GM19099 (cell line): ENCODE measurements around the gene DYSF.

Experiments
- POLR2A ChIP-seq: IDR thresholded peaks from 3 replicates; pipeline ENCODE4 v1.6.1; 2011; ENCODE audit warnings: low read depth; ENCODE audit not compliant: insufficient read length; ENCODE audit errors: extremely low read depth

The DYSF gene

DNA sequence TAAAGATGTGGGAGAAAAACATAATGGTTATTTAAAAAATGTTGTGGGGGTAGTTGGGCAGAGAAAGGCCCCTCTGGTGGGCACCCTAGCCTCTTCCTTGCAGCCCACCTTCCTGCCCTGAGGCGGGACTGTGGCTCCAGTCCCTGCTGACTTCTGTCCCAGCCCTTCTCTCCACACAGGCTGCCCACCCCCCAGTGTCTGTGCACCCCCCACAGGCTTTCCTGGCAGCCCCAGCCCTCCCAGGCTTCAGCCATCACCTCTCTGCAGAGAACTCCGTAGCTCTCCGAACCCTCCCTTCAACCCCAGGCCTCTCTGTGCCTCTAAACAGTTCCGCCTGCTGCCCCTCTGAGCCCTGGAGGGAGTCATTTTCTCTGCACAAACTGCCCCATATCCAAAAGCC, 75.4 kb downstream of the DYSF start:
- no peak for TF ChIP-seq POLR2A

DNA sequence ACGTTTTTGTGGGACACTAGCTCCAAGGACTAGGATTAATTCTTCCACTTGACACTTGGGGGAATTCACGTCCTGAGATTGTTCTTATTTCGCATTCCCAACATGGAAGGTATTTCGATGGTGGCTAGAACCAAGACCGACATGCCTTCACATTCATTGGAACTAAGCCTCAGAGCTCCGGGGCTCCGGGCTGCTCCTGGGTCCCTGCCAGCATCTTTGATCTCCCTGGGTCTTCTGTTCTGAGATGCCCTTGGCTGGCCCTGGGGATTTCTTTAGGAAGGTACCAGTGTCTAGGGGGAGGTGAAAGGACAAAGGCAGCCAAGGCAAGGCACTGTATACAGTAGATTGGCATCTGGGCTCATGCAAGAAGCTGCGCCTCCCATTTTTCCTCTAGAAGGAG, 76.8 kb downstream of the DYSF start:
- TF ChIP-seq POLR2A: no peak

DNA sequence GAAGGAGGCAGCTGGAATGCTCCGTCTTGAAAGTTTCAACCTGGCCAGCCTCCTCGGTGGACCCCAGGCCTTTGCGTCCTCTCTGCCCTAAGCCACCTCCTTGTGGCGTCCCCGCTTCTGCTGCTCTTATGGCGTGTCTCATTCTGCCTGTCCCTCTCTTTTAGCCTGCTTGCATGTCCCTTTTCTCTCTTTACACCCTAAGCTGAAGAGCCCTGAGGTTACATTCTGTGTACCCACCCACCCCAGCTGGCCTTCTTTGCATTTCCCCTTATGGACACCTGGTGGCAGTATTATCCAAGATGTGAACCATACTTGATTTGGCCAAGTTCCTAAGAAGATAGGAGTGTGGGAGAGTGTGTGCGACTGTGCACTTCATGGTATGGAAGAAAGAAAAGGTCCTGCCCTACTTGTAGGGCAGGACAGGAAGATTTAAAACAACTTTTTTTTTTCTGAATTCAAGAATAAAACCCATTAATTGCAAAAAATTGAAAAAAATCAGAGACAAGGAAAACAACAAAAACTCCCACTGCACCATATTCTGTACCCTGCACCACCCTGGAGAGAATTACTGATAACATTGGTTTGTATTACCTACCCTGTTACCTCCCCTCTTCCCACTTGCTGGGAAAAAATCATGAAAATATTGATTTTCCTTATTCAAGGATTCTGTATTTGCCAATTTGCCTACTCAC, 77.4 kb downstream of the DYSF start:
- TF ChIP-seq POLR2A: no peak

DNA sequence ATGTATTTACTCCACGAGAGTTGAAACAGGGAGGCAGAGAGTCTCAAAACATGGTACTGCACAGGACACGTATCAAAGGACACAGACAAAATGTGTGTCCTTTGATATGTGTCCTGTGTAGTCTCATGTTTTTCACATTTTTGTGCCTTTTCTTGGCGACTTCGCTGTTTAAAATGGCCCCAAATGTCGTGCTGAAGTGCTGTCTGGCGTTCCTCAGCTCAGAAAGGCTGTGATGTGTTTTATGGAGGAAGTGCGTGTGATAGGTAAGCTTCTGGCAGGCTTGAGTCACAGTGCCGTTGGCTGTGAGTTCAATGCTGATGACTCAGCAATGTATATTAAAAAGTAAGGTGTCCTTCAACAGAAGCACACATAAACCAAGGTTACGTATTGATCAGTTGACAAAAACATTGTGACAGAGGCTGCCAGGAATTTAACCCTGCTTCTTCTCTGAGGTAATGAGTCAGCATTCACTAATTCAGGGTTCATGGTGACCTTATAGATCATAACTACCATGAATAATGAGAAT, 78.2 kb downstream of the DYSF start:
- TF ChIP-seq POLR2A: no peak

DNA sequence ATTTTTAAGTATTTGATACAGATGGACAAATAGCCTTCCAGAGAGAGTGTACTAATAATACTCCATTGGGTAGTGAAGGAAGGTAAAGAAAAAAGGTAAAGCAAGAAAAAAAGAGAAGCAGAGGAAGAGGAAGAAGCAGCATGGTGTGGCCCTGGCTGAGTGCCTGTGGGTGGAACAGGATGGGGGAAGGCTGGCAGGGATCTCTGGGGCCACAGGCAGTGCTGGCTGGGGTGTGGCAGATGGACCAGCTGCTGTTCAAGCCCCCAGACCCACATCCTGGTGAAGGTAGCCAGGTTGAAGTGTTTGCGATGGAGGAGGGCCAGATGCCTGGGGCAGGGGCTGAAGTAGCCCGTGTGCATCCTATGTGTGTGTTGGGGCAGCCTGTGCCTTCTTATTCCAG, 79.0 kb downstream of the DYSF start:
- TF ChIP-seq POLR2A: no peak

DNA sequence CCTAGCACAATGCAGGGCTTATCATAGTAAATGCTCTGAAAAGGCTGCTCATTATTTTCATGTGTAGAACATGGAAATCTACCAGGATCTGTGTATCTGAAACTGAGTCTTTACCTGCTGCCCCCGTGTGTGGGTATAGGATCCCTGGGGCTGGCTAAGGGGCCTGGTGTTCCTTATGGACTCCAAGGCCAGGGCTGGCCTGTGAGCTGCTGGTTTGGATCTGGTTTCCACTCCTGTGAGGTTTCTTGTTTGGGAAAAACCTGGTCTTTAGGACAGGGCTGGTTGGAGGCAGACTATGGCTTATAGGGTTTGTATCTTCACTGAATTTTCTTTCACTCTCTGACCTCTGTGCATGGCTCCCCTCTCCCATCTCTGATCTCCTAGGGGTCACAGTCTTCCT, 80.8 kb downstream of the DYSF start:
- TF ChIP-seq POLR2A: no peak

GRCh38 chr2:71534826-71535225, 81.5 kb downstream of the DYSF start:
- no peak for TF ChIP-seq POLR2A

DNA sequence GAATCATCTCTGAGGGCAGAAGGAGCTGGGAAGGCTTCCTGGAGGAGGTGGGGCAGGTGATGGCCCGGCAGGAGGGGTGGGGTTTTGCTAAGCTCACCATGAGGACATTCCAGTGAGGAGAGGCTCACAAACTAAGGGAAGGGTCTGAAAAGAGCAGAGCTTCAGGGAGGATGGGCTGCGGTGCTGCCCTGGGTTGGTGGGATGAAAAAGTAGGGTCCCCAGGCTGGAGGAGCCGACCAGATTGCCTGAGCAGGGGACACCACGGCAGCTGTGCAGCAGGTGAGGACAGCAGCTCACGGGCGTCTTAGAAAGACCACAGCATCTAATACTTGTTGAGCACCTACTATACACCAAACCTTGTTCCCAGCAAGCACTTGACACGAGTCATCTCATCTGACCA, 82.2 kb downstream of the DYSF start:
- TF ChIP-seq POLR2A: no peak

- TF ChIP-seq POLR2A: no peak
Observed at GRCh38 chr2:71536226-71536671, 82.9 kb downstream of the DYSF start.

- TF ChIP-seq POLR2A: no peak
Observed at GRCh38 chr2:71538241-71538640, 84.9 kb downstream of the DYSF start.

DNA sequence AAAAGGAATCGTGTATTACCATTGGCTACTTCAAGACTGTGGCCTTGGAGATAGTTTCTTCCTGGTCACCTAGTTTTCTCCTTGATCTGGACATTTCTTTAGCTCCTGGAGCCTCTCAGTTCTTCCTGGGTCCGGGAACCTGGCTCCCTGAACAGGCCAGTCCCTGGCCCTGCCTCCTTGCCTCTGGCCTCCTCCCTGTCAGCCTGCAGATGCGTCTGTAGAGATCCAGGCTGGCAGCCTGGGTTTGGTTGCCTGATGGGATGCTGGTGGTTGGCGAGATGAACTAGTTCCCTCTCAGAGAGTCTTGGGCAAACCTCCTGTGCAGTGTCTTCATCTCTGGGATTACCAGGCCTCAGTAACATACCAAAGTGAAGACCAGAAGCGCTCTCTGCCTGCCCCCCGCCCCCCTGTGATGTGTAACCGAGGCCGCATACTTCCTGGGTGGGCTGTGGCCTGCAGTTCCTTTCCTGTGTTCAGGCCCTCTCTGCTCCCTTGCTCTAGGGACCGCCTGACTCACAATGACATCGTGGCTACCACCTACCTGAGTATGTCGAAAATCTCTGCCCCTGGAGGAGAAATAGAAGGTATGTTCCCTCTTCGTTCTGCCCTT, 85.4 kb downstream of the DYSF start:
- no peak for TF ChIP-seq POLR2A

- TF ChIP-seq POLR2A: no peak
Observed at GRCh38 chr2:71540818-71541217, 87.5 kb downstream of the DYSF start.

GRCh38 chr2:71544919-71545571, 91.7 kb downstream of the DYSF start:
- no peak for TF ChIP-seq POLR2A

DNA sequence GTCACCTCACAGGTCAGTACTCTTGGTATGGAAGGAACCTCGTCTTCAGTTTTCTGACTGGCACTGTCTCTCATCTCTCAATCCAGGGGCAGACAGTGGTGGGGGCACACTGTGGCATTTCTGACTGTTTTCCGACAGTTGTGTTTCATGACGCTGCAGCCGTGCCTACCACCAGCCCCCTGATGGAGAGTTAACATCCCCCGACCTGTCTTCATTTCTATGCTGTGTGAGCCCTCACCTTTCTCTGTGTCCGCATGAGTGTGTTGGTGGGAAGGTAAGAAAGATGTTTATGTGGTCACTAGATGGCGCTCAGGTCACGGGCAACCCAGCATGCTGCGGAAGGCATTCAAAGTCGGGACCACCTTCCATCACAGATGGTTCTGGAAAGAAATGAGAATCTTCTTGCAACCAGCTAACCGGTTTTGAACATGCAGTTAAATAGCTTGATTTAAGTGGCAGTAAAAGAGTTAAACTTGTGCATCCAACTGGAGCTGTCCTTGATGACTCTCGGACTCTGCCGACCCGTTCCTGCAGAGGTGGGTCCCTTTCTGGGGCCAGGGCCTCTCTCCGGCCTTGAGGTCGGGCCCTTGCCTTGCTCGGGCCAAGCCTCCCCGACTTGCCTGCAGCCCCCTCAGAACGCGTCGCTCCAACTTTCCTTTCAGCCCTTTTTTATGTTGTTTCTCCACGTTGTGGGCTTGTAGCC, 92.4 kb downstream of the DYSF start:
- no peak for TF ChIP-seq POLR2A

DNA sequence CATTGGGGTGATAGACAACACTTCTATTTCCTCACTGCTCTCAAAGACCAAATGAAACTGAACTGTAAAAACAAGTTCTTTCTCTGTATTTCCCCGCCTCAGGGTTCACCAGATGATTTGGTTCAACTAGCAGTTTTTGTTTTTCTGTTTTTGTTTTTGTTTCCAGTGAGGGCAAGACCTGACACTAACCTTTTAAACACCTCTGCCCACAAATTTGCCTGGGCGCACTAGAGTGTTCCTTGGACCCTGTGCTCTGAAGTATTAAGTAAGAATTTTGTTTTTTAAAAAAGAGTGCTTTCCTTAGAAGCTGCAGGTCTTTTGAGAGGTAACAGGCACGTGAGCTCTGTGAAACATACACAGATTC, 92.9 kb downstream of the DYSF start:
- no peak for TF ChIP-seq POLR2A
